ENCODE data around the gene PRSS21. TPM values are rescaled to one million over a fixed set of nuclear protein-coding genes. Genes with fewer than 3 reads are reported as not detected.

PRSS21 gene
- total RNA-seq, 5 donors from 2014 or later (not counting 1 experiment from before 2014, with no cell fraction given), result 0.90 to 8.3 (median 3.3) TPM

GRCh38 chr16:2803545-2804195 lies 13.4 kb upstream of the PRSS21 start:
- H3K9me3 ChIP-seq, result no peaks in the 10 kb centered on the region
- Mint-ChIP-seq H3K27ac (no peak overlapping the region), H3K27me3 (peaks cover 18 to 23% of the 10 kb centered on the region in 2 donors), H3K9me3 (peaks cover 4 to 17% (median 9%) of the 10 kb centered on the region in 3 donors), H3K4me3 (no peak overlapping the region), H3K4me1 (no peaks in the 10 kb centered on the region), H3K36me3 (no peaks in the 10 kb centered on the region)
- ChIA-PET CTCF (no interaction called here), POLR2A (interaction anchor here in 1 of 2 donors (0.6 kb wide), 1 partner anchor 220 kb away, joined by 3 read pairs; the partner anchor contains the start of genes HCFC1R1 and THOC6)
- no peaks in the 10 kb centered on the region for H3K36me3 ChIP-seq (ENCODE audit: control insufficient read depth in 2 of 2, extremely low read depth in 1 of 2, insufficient read depth in 1 of 2, low read length in 1 of 2)
- ATAC-seq (replicated peaks in 1 of 4) (no peak), DNase-seq (no peak)
- H3K4me1 ChIP-seq (ENCODE audit: control insufficient read depth in 1 of 2, extremely low read depth in 1 of 2, insufficient read depth in 2 of 2, low read length in 2 of 2), result no peaks in the 10 kb centered on the region
- H3K27me3 ChIP-seq (replicated peaks in 1 of 2; ENCODE audit: control insufficient read depth in 2 of 2, extremely low read depth in 1 of 2, insufficient read depth in 2 of 2, low read length in 1 of 2), result peaks cover 0 to 39% of the 10 kb centered on the region in 2 experiments
- WGBS (ENCODE audit: insufficient coverage), result no CpG with 5 or more reads among the region's 3 CpGs
- H3K27ac ChIP-seq (ENCODE audit: low read length), result no peak overlapping the region
- no peak overlapping the region for H3K4me3 ChIP-seq (ENCODE audit: control insufficient read depth in 1 of 2, extremely low read depth in 1 of 2, low read length in 1 of 2)

GRCh38 chr16:2804728-2805127 lies 12.3 kb upstream of the PRSS21 start:
- no peaks in the 10 kb centered on the region for H3K36me3 Mint-ChIP-seq
- Histone ChIP-seq H3K9me3 (no peaks in the 10 kb centered on the region), H3K27ac (ENCODE audit: low read length) (no peak overlapping the region), H3K4me1 (ENCODE audit: control insufficient read depth in 1 of 2, extremely low read depth in 1 of 2, insufficient read depth in 2 of 2, low read length in 2 of 2) (no peaks in the 10 kb centered on the region), H3K4me3 (ENCODE audit: control insufficient read depth in 1 of 2, extremely low read depth in 1 of 2, low read length in 1 of 2) (no peak overlapping the region), H3K27me3 (replicated peaks in 1 of 2; ENCODE audit: control insufficient read depth in 2 of 2, extremely low read depth in 1 of 2, insufficient read depth in 2 of 2, low read length in 1 of 2) (peaks cover 0 to 32% of the 10 kb centered on the region in 2 experiments), H3K36me3 (ENCODE audit: control insufficient read depth in 2 of 2, extremely low read depth in 1 of 2, insufficient read depth in 1 of 2, low read length in 1 of 2) (no peaks in the 10 kb centered on the region)
- ATAC-seq (replicated peaks in 1 of 4), result no peak
- ChIA-PET POLR2A (no interaction called here), CTCF (no interaction called here)
- peaks cover 7 to 17% (median 9%) of the 10 kb centered on the region in 3 donors for H3K9me3 Mint-ChIP-seq
- DNase-seq, result no peak
- H3K27ac Mint-ChIP-seq, result no peak overlapping the region
- H3K4me3 Mint-ChIP-seq, result no peak overlapping the region
- H3K4me1 Mint-ChIP-seq, result no peaks in the 10 kb centered on the region
- peaks cover 18 to 30% of the 10 kb centered on the region in 2 donors for H3K27me3 Mint-ChIP-seq
- WGBS (ENCODE audit: insufficient coverage), result 90% methylated on average over 3 of the region's 4 CpGs

DNA sequence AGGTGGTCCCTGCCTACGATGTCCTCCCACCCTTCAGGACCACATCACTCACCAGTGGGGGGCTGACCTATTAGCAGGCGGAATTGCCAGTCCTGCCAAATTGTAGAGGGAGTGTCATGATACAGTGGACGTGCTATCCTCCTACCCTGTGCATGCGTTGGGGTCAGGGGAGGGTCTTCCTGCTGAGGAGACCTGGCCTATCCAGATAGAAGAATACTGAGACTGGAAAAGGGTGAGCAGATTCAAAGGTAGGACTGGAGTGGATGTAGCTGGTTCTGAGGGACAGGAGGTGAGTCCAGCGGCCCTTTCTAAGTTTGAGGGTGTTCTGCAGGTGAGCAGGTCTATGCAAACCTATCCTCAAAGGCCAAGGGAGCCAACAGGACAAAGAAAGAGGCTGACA lies 10.8 kb upstream of the PRSS21 start:
- peaks cover 22 to 39% of the 10 kb centered on the region in 2 donors for H3K27me3 Mint-ChIP-seq
- H3K27ac Mint-ChIP-seq, result no peak overlapping the region
- Histone ChIP-seq H3K27ac (ENCODE audit: low read length) (no peak overlapping the region), H3K36me3 (ENCODE audit: control insufficient read depth in 2 of 2, extremely low read depth in 1 of 2, insufficient read depth in 1 of 2, low read length in 1 of 2) (no peaks in the 10 kb centered on the region), H3K9me3 (no peaks in the 10 kb centered on the region), H3K4me3 (ENCODE audit: control insufficient read depth in 1 of 2, extremely low read depth in 1 of 2, low read length in 1 of 2) (no peak overlapping the region), H3K4me1 (ENCODE audit: control insufficient read depth in 1 of 2, extremely low read depth in 1 of 2, insufficient read depth in 2 of 2, low read length in 2 of 2) (no peaks in the 10 kb centered on the region), H3K27me3 (replicated peaks in 1 of 2; ENCODE audit: control insufficient read depth in 2 of 2, extremely low read depth in 1 of 2, insufficient read depth in 2 of 2, low read length in 1 of 2) (peaks cover 0 to 38% of the 10 kb centered on the region in 2 experiments)
- no peaks in the 10 kb centered on the region for H3K4me1 Mint-ChIP-seq
- ATAC-seq (replicated peaks in 1 of 4) (no peak), DNase-seq (no peak)
- ChIA-PET CTCF (no interaction called here), POLR2A (no interaction called here)
- no peak overlapping the region for H3K4me3 Mint-ChIP-seq
- no peaks in the 10 kb centered on the region for H3K36me3 Mint-ChIP-seq
- H3K9me3 Mint-ChIP-seq, result peaks cover 7 to 17% (median 9%) of the 10 kb centered on the region in 3 donors
- 85% methylated on average over 3 of the region's 5 CpGs for WGBS (ENCODE audit: insufficient coverage)

- H3K27me3 Mint-ChIP-seq, result peaks cover 26 to 47% of the 10 kb centered on the region in 2 donors
Measured at GRCh38 chr16:2808181-2808580, 8.9 kb upstream of the PRSS21 start.

GRCh38 chr16:2809149-2809760 lies 7.8 kb upstream of the PRSS21 start:
- no peak for ATAC-seq (replicated peaks in 1 of 4)
- ChIA-PET POLR2A (interaction anchor here in 1 of 2 donors (0.7 kb wide), 1 partner anchor 118 kb away, joined by 6 read pairs; no protein-coding TSS in a partner anchor), CTCF (no interaction called here)
- no peak overlapping the region for H3K27ac Mint-ChIP-seq
- WGBS (ENCODE audit: insufficient coverage), result no CpG with 5 or more reads among the region's 3 CpGs
- H3K27me3 Mint-ChIP-seq, result peaks cover 26 to 48% of the 10 kb centered on the region in 2 donors
- no peak overlapping the region for H3K4me3 ChIP-seq (ENCODE audit: control insufficient read depth in 1 of 2, extremely low read depth in 1 of 2, low read length in 1 of 2)
- no peaks in the 10 kb centered on the region for H3K4me1 Mint-ChIP-seq
- H3K27ac ChIP-seq (ENCODE audit: low read length), result no peak overlapping the region
- H3K36me3 Mint-ChIP-seq, result no peaks in the 10 kb centered on the region
- H3K27me3 ChIP-seq (replicated peaks in 1 of 2; ENCODE audit: control insufficient read depth in 2 of 2, extremely low read depth in 1 of 2, insufficient read depth in 2 of 2, low read length in 1 of 2), result peaks cover 0 to 51% of the 10 kb centered on the region in 2 experiments
- peaks cover 0 to 3% (median 3%) of the 10 kb centered on the region in 3 donors for H3K9me3 Mint-ChIP-seq
- no peaks in the 10 kb centered on the region for H3K36me3 ChIP-seq (ENCODE audit: control insufficient read depth in 2 of 2, extremely low read depth in 1 of 2, insufficient read depth in 1 of 2, low read length in 1 of 2)
- H3K4me3 Mint-ChIP-seq, result no peak overlapping the region
- no peaks in the 10 kb centered on the region for H3K9me3 ChIP-seq
- no peak for DNase-seq
- H3K4me1 ChIP-seq (ENCODE audit: control insufficient read depth in 1 of 2, extremely low read depth in 1 of 2, insufficient read depth in 2 of 2, low read length in 2 of 2), result no peaks in the 10 kb centered on the region

More at GRCh38 chr16:2808181-2808580, 8.9 kb upstream of the PRSS21 start:
- Histone ChIP-seq H3K4me3 (ENCODE audit: control insufficient read depth in 1 of 2, extremely low read depth in 1 of 2, low read length in 1 of 2) (no peak overlapping the region), H3K27me3 (replicated peaks in 1 of 2; ENCODE audit: control insufficient read depth in 2 of 2, extremely low read depth in 1 of 2, insufficient read depth in 2 of 2, low read length in 1 of 2) (peaks cover 0 to 51% of the 10 kb centered on the region in 2 experiments), H3K9me3 (no peaks in the 10 kb centered on the region), H3K36me3 (ENCODE audit: control insufficient read depth in 2 of 2, extremely low read depth in 1 of 2, insufficient read depth in 1 of 2, low read length in 1 of 2) (no peaks in the 10 kb centered on the region), H3K27ac (ENCODE audit: low read length) (no peak overlapping the region), H3K4me1 (ENCODE audit: control insufficient read depth in 1 of 2, extremely low read depth in 1 of 2, insufficient read depth in 2 of 2, low read length in 2 of 2) (no peaks in the 10 kb centered on the region)
- 89% methylated on average over 3 of the region's 7 CpGs for WGBS (ENCODE audit: insufficient coverage)
- POLR2A ChIA-PET, result no interaction called here
- H3K36me3 Mint-ChIP-seq, result no peaks in the 10 kb centered on the region
- no peak overlapping the region for H3K4me3 Mint-ChIP-seq
- DNase-seq, result no peak
- peaks cover 7 to 13% (median 7%) of the 10 kb centered on the region in 3 donors for H3K9me3 Mint-ChIP-seq
- no peak for ATAC-seq (replicated peaks in 1 of 4)
- CTCF ChIA-PET, result no interaction called here
- H3K27ac Mint-ChIP-seq, result no peak overlapping the region
- H3K4me1 Mint-ChIP-seq, result no peaks in the 10 kb centered on the region

- ChIA-PET POLR2A (interaction anchor here in 1 of 2 donors (0.5 kb wide), 1 partner anchor 450 kb away, joined by 6 read pairs; no protein-coding TSS in a partner anchor), CTCF (no interaction called here)
- ATAC-seq (replicated peaks in 1 of 4) (no peak), DNase-seq (no peak)
- H3K9me3 Mint-ChIP-seq, result peaks cover 0 to 3% (median 0%) of the 10 kb centered on the region in 3 donors
- no peak overlapping the region for H3K27ac ChIP-seq (ENCODE audit: low read length)
- H3K9me3 ChIP-seq, result no peaks in the 10 kb centered on the region
- H3K4me3 ChIP-seq (ENCODE audit: control insufficient read depth in 1 of 2, extremely low read depth in 1 of 2, low read length in 1 of 2), result no peak overlapping the region
- peaks cover 0 to 52% of the 10 kb centered on the region in 2 experiments for H3K27me3 ChIP-seq (replicated peaks in 1 of 2; ENCODE audit: control insufficient read depth in 2 of 2, extremely low read depth in 1 of 2, insufficient read depth in 2 of 2, low read length in 1 of 2)
- H3K36me3 ChIP-seq (ENCODE audit: control insufficient read depth in 2 of 2, extremely low read depth in 1 of 2, insufficient read depth in 1 of 2, low read length in 1 of 2), result no peaks in the 10 kb centered on the region
- H3K36me3 Mint-ChIP-seq, result no peaks in the 10 kb centered on the region
- H3K27me3 Mint-ChIP-seq, result peaks cover 26 to 48% of the 10 kb centered on the region in 2 donors
- WGBS (ENCODE audit: insufficient coverage), result 65% methylated on average over 6 of the region's 6 CpGs
- H3K4me1 ChIP-seq (ENCODE audit: control insufficient read depth in 1 of 2, extremely low read depth in 1 of 2, insufficient read depth in 2 of 2, low read length in 2 of 2), result no peaks in the 10 kb centered on the region
- no peak overlapping the region for H3K27ac Mint-ChIP-seq
- no peak overlapping the region for H3K4me3 Mint-ChIP-seq
- no peaks in the 10 kb centered on the region for H3K4me1 Mint-ChIP-seq
Measured at GRCh38 chr16:2810651-2811050, 6.4 kb upstream of the PRSS21 start.
